ENCODE results near the gene SSMEM1.
"Not testable (repeated sequence)": the region's sequence is repeated elsewhere in the genome, so short reads cannot be mapped to it uniquely, and the experiment has no call there.

Gene SSMEM1

DNA sequence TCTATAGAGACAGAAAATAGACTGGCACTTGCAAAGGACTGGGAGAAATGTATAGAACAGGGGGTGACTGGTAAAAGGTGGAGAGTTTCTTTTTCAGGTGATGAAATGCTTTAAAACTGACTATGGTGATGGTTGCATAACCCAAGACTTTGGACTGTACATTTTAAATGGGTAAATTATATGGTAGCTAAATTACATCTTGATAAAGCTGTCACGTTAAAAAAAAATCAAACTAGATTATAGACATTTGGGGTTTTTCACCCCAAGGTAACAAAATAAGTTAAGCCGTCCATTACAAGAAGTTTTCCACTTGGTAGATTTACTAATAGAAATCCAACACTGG lies 26.4 kb upstream of the SSMEM1 start:
- no peak overlapping the region for H3K4me3 ChIP-seq (ENCODE audit: low read depth, low read length)
- H3K23ac ChIP-seq (ENCODE audit: low read length): no peak overlapping the region
- H3K4me1 ChIP-seq (ENCODE audit: control insufficient read depth in 1 of 2, insufficient read depth in 2 of 2, low read length in 2 of 2): no peaks in the 10 kb centered on the region
- H3K27me3 ChIP-seq (ENCODE audit: insufficient read depth, low read length): no peaks in the 10 kb centered on the region
- no peak overlapping the region for H2BK12ac ChIP-seq (ENCODE audit: low read length)
- H3K9me3 ChIP-seq (ENCODE audit: insufficient read depth, low read depth, low read length): no peaks in the 10 kb centered on the region
- no peak overlapping the region for H2BK5ac ChIP-seq (ENCODE audit: low read depth, low read length, poor library complexity)
- H3K9ac ChIP-seq (ENCODE audit: low read length): no peak overlapping the region
- H3K4ac ChIP-seq (ENCODE audit: low read depth, low read length): no peak overlapping the region
- H3K36me3 ChIP-seq (ENCODE audit: control insufficient read depth in 1 of 2, insufficient read depth in 2 of 2, low read length in 2 of 2): peaks cover 5 to 6% of the 10 kb centered on the region in 2 experiments
- no CpG with 5 or more reads among the region's 2 CpGs for WGBS (ENCODE audit: extremely low coverage, insufficient coverage, insufficient read length)
- H3K14ac ChIP-seq (ENCODE audit: low read length): no peak overlapping the region
- no peak overlapping the region for H4K8ac ChIP-seq (ENCODE audit: low read depth, low read length)
- DNase-seq: no peak
- no peak overlapping the region for H2AFZ ChIP-seq (ENCODE audit: insufficient read depth, low read length, poor library complexity)
- no peak overlapping the region for H3K4me2 ChIP-seq (ENCODE audit: low read length)
- H3K79me2 ChIP-seq (ENCODE audit: control insufficient read depth, insufficient read depth, low read length, poor library complexity): no peaks in the 10 kb centered on the region
- no peak overlapping the region for H3K18ac ChIP-seq (ENCODE audit: low read length)
- no peak overlapping the region for H3K27ac ChIP-seq (ENCODE audit: low read depth, low read length)
- no peak overlapping the region for H4K91ac ChIP-seq (ENCODE audit: low read depth, low read length)
- no peak overlapping the region for H4K12ac ChIP-seq (ENCODE audit: low read depth, low read length)
- no peaks in the 10 kb centered on the region for H3K79me1 ChIP-seq (ENCODE audit: low read length)
- no peak overlapping the region for H2AK5ac ChIP-seq (ENCODE audit: low read length)
- H2BK120ac ChIP-seq (ENCODE audit: insufficient read depth, low read length, poor library complexity): no peak overlapping the region

DNA sequence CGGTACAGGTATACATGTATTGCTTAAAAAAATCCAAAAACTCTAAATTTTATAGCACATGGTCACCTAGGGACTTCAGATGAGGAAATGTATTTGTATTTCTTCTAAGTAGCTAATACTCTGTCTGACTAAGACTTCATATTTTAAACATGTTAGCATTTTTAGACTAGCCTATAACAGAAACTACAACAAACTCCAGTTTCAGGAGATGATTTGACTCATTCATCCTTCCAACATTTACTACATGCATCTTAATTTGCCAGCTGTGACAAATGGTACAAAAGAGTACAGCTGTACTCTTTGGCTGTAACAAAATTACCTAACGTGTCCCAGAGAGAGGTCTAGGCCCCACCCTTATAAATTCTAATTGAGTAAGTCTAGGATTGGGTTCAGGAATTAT lies 24.7 kb upstream of the SSMEM1 start:
- Histone ChIP-seq H4K91ac (ENCODE audit: low read depth, low read length) (no peak overlapping the region), H3K4me2 (ENCODE audit: low read length) (no peak overlapping the region), H2AK5ac (ENCODE audit: low read length) (no peak overlapping the region), H2BK5ac (ENCODE audit: low read depth, low read length, poor library complexity) (no peak overlapping the region), H2BK12ac (ENCODE audit: low read length) (no peak overlapping the region), H2BK120ac (ENCODE audit: insufficient read depth, low read length, poor library complexity) (no peak overlapping the region), H3K27ac (ENCODE audit: low read depth, low read length) (no peak overlapping the region), H3K14ac (ENCODE audit: low read length) (no peak overlapping the region), H3K4me3 (ENCODE audit: low read depth, low read length) (no peak overlapping the region), H3K36me3 (ENCODE audit: control insufficient read depth in 1 of 2, insufficient read depth in 2 of 2, low read length in 2 of 2) (peaks cover 5 to 6% of the 10 kb centered on the region in 2 experiments), H4K8ac (ENCODE audit: low read depth, low read length) (no peak overlapping the region), H3K23ac (ENCODE audit: low read length) (no peak overlapping the region), H3K79me1 (ENCODE audit: low read length) (no peaks in the 10 kb centered on the region), H3K27me3 (ENCODE audit: insufficient read depth, low read length) (no peaks in the 10 kb centered on the region), H4K12ac (ENCODE audit: low read depth, low read length) (no peak overlapping the region), H3K18ac (ENCODE audit: low read length) (no peak overlapping the region), H2AFZ (ENCODE audit: insufficient read depth, low read length, poor library complexity) (no peak overlapping the region), H3K4me1 (ENCODE audit: control insufficient read depth in 1 of 2, insufficient read depth in 2 of 2, low read length in 2 of 2) (no peaks in the 10 kb centered on the region), H3K9ac (ENCODE audit: low read length) (no peak overlapping the region), H3K79me2 (ENCODE audit: control insufficient read depth, insufficient read depth, low read length, poor library complexity) (no peaks in the 10 kb centered on the region), H3K4ac (ENCODE audit: low read depth, low read length) (no peak overlapping the region), H3K9me3 (ENCODE audit: insufficient read depth, low read depth, low read length) (no peaks in the 10 kb centered on the region)
- DNase-seq: no peak
- no CpG with 5 or more reads among the region's 2 CpGs for WGBS (ENCODE audit: extremely low coverage, insufficient coverage, insufficient read length)

DNA sequence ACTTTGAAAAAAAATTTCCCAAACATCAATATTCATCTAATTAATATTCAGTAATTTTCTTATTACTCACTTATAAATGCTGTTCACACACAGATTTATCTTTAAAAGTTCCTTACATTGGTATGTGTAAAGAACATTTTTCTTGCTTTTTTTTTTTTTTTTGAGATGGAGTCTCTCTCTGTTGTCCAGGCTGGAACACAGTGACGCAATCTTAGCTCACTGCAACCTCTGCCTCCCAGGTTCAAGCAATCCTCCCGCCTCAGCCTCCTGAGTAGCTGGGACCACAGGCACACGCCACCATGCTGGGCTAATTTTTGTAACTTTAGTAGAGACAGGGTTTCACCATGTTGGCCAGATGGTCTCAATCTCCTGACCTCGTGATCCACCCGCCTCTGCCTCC lies 23.3 kb upstream of the SSMEM1 start:
- not testable (repeated sequence) for H3K79me2 ChIP-seq (ENCODE audit: control insufficient read depth, insufficient read depth, low read length, poor library complexity); DNase-seq; H3K4me3 ChIP-seq (ENCODE audit: low read depth, low read length); H2AFZ ChIP-seq (ENCODE audit: insufficient read depth, low read length, poor library complexity); H3K79me1 ChIP-seq (ENCODE audit: low read length); H3K9me3 ChIP-seq (ENCODE audit: insufficient read depth, low read depth, low read length); H2BK5ac ChIP-seq (ENCODE audit: low read depth, low read length, poor library complexity); H2BK120ac ChIP-seq (ENCODE audit: insufficient read depth, low read length, poor library complexity); H4K91ac ChIP-seq (ENCODE audit: low read depth, low read length); H2BK12ac ChIP-seq (ENCODE audit: low read length); H3K27me3 ChIP-seq (ENCODE audit: insufficient read depth, low read length); H3K4me2 ChIP-seq (ENCODE audit: low read length); H3K4me1 ChIP-seq (ENCODE audit: control insufficient read depth in 1 of 2, insufficient read depth in 2 of 2, low read length in 2 of 2); H2AK5ac ChIP-seq (ENCODE audit: low read length); H3K23ac ChIP-seq (ENCODE audit: low read length); H3K27ac ChIP-seq (ENCODE audit: low read depth, low read length); H4K8ac ChIP-seq (ENCODE audit: low read depth, low read length); H3K4ac ChIP-seq (ENCODE audit: low read depth, low read length); H3K14ac ChIP-seq (ENCODE audit: low read length); H4K12ac ChIP-seq (ENCODE audit: low read depth, low read length); H3K9ac ChIP-seq (ENCODE audit: low read length); H3K36me3 ChIP-seq (ENCODE audit: control insufficient read depth in 1 of 2, insufficient read depth in 2 of 2, low read length in 2 of 2); H3K18ac ChIP-seq (ENCODE audit: low read length)
- no CpG with 5 or more reads among the region's 5 CpGs for WGBS (ENCODE audit: extremely low coverage, insufficient coverage, insufficient read length)

DNA sequence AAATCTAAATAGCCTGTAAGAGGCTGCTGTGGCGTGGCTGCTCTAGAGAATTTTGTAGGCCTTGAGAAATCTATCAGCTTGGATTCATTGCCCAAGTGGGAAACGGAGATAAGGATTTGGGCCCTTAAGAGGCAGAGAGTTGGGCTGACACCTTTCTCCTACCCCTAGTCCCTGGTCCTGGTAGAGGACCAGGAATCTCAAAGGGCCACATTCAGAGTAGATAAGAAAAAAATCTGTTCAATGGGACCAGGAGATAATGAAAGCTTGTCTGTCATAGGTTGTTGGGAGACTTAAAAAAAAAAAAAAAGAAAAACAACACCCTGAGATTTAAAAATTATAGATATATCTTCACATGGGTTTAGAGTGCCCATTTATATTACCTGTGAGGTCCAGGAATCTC lies 20.3 kb upstream of the SSMEM1 start:
- Histone ChIP-seq H4K91ac (ENCODE audit: low read depth, low read length) (no peak overlapping the region), H3K36me3 (ENCODE audit: control insufficient read depth in 1 of 2, insufficient read depth in 2 of 2, low read length in 2 of 2) (peaks cover 0 to 5% of the 10 kb centered on the region in 2 experiments), H4K8ac (ENCODE audit: low read depth, low read length) (no peak overlapping the region), H3K79me2 (ENCODE audit: control insufficient read depth, insufficient read depth, low read length, poor library complexity) (no peaks in the 10 kb centered on the region), H3K4me2 (ENCODE audit: low read length) (no peak overlapping the region), H2AFZ (ENCODE audit: insufficient read depth, low read length, poor library complexity) (no peak overlapping the region), H3K27ac (ENCODE audit: low read depth, low read length) (no peak overlapping the region), H2BK12ac (ENCODE audit: low read length) (no peak overlapping the region), H4K12ac (ENCODE audit: low read depth, low read length) (no peak overlapping the region), H2BK120ac (ENCODE audit: insufficient read depth, low read length, poor library complexity) (no peak overlapping the region), H3K4ac (ENCODE audit: low read depth, low read length) (no peak overlapping the region), H3K27me3 (ENCODE audit: insufficient read depth, low read length) (no peaks in the 10 kb centered on the region), H3K14ac (ENCODE audit: low read length) (no peak overlapping the region), H3K4me3 (ENCODE audit: low read depth, low read length) (no peak overlapping the region), H3K79me1 (ENCODE audit: low read length) (no peaks in the 10 kb centered on the region), H3K18ac (ENCODE audit: low read length) (no peak overlapping the region), H3K9ac (ENCODE audit: low read length) (no peak overlapping the region), H2AK5ac (ENCODE audit: low read length) (no peak overlapping the region), H3K23ac (ENCODE audit: low read length) (no peak overlapping the region), H3K4me1 (ENCODE audit: control insufficient read depth in 1 of 2, insufficient read depth in 2 of 2, low read length in 2 of 2) (no peaks in the 10 kb centered on the region), H3K9me3 (ENCODE audit: insufficient read depth, low read depth, low read length) (no peaks in the 10 kb centered on the region), H2BK5ac (ENCODE audit: low read depth, low read length, poor library complexity) (no peak overlapping the region)
- WGBS (ENCODE audit: extremely low coverage, insufficient coverage, insufficient read length): no CpG with 5 or more reads among the region's 2 CpGs
- peak in 1 of 2 donors; percentile 44 for DNase-seq

All from trophoblast cell (in vitro differentiated cells and primary cell).